SHP77 (cell line): ENCODE results near the gene NLGN1.
"Not testable (repeated sequence)": the region's sequence is repeated elsewhere in the genome, so short reads cannot be mapped to it uniquely, and the experiment has no call there.

Experiments
- DNase-seq, 2 experiments: peaks; one replicate each; lab custom pipeline; 2025; lab: John Stamatoyannopoulos, UW

NLGN1 gene

GRCh38 chr3:173397161-173398110 is at the start of gene NLGN1:
NLGN1 (plus strand) TSS chr3:173397744.
- DNase-seq = peak; percentile 74 to 82

- DNase-seq = no peak
Observed at GRCh38 chr3:173351886-173352285, 45.7 kb upstream of the NLGN1 start.

DNA sequence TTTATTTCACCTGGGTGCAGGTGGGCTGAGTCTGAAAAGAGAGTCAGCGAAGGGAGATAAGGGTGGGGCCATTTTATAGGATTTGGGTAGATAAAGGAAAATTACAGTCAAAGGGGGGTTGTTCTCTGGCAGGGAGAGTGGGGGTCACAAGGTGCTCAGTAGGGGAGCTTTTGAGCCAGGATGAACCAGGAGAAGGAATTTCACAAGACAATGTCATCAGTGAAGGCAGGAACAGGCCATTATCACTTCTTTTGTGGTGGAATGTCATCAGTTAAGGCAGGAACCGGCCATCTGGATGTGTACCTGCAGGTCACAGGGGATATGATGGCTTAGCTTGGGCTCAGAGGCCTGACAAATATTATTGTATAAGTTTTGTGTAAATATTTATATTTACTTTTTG is 44.4 kb upstream of the NLGN1 start:
- not testable (repeated sequence) for DNase-seq

DNA sequence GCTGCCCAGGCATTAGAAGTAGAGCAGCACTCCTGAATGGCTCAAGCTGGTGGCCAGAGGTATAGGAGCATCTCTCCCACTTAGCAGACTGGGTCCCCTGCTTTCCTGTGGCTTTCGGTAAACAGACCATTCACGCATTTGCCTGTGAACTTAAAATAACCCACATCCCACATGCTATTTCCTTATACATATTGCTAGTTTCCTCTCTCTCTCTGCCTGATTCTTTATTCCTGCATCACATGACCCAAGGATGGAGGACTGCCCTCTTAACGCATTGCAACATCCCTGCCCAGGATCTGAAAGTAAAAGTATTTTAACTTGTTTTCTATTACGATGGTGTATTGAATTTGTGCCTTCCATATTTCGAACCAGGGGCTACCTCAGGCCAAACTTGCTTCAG is 43.4 kb upstream of the NLGN1 start:
- no peak for DNase-seq

- DNase-seq = peak in 1 of 2 experiments; percentile 29
Observed at GRCh38 chr3:173371848-173372487, 25.6 kb upstream of the NLGN1 start.

- no peak for DNase-seq
Observed at GRCh38 chr3:173380681-173381080, 16.9 kb upstream of the NLGN1 start.

GRCh38 chr3:173381936-173382335 is 15.6 kb upstream of the NLGN1 start:
- DNase-seq = not testable (repeated sequence)

GRCh38 chr3:173395073-173395411 is 2.5 kb upstream of the NLGN1 start:
- peak in 1 of 2 experiments; percentile 78 for DNase-seq

- DNase-seq = peak; percentile 94 to 95
Observed at GRCh38 chr3:173395412-173396181, 1.9 kb upstream of the NLGN1 start.

- DNase-seq = peak in 1 of 2 experiments; percentile 31
Observed at GRCh38 chr3:173396191-173397041, 1.1 kb upstream of the NLGN1 start.

GRCh38 chr3:173398111-173398479 is 551 bp downstream of the NLGN1 start:
- peak; percentile 64 for DNase-seq

- DNase-seq = no peak
Observed at GRCh38 chr3:173399044-173399443, 1.5 kb downstream of the NLGN1 start.

GRCh38 chr3:173401369-173401768 is 3.8 kb downstream of the NLGN1 start:
- DNase-seq = no peak

DNA sequence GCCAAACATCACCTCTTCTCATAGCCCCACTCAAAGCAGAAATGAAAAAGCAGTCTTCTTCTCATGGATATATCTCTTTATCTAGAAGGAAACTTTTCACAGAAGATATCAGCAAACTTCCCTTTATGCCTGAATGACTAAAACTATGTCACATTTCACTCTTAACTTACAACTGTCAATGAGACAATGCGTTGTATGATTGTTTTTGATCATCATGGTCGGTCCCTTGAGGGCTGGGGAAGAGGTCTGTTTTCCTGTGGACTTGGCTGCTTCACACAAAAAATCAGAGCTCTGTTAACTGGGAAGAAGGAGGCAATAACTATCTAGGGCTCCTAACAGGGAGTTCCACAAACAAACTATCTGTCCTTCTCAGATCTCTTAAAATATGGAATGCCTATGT is 5.1 kb downstream of the NLGN1 start:
- no peak for DNase-seq

- no peak for DNase-seq
Observed at GRCh38 chr3:173403376-173403775, 5.8 kb downstream of the NLGN1 start.

- no peak for DNase-seq
Observed at GRCh38 chr3:173404156-173404555, 6.6 kb downstream of the NLGN1 start.

- no peak for DNase-seq
Observed at GRCh38 chr3:173410436-173410835, 12.9 kb downstream of the NLGN1 start.

DNA sequence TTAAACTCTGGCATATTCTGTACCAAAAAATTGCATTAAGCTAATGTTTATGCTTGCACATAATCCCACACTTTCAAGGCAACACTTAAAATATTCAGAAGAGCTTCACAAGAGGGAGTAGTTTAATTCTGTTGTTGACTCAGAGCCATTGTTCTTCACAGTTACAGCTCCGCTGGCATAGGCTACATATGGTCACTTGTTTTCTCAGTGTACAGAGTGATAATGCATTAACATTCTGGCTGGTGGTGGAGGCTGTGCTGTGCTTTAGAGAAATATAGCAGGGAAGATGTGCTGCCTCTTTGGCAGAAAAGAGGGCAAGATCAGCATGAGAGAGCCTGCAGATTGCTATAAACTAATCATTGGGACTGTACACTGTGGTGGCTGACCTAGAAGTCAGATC is 13.3 kb downstream of the NLGN1 start:
- peak in 1 of 2 experiments; percentile 4 for DNase-seq

DNA sequence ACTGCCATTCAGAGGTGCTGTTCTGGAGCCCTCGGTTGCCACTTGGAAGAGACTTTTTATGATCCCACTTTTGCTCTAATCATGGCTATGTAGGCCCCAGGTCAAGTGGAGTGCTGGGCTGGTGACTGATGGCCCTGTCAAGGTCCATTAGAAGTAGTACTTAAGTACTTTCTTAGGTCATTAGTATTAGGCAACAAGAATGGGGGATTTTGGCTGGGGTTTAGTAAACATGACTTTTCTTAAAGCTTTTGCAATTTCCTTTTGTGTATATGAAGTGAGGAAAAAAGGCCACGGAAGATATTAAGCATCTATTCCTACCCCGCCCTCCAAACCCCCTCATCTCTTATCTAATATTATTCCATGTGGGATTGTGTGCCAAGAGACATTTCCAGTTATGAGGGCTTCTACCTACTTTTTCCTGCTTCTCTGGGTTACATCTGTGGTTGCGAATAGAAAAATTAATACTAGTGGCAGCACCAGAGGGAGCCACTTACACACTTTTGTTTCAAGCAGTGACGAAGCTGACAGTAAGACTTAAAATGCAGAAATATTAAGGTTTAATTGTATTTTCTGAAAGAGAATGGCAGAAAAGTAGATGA is 13.9 kb downstream of the NLGN1 start:
- peak; percentile 16 to 30 for DNase-seq

GRCh38 chr3:173416070-173416469 is 18.5 kb downstream of the NLGN1 start:
- no peak for DNase-seq

GRCh38 chr3:173429076-173429475 is 31.5 kb downstream of the NLGN1 start:
- DNase-seq = no peak
